AG10803 (cell line): ENCODE results near the gene OPTC.

ENCODE experiments used
- DNase-seq: peaks from one replicate; pipeline ENCODE4 v3.0.0; 2010; ENCODE audit warnings: low read depth
- H3K4me3 ChIP-seq: 2 replicates; pipeline ENCODE4 v1.5.1; 2011; ENCODE audit warnings: mild to moderate bottlenecking, low read length, control low read depth
- TF ChIP-seq, protein P1 (sequence below): conservative IDR thresholded peaks from 2 replicates; pipeline ENCODE4 v1.5.1; 2011; ENCODE audit warnings: mild to moderate bottlenecking, low read length, control low read depth, inconsistent platforms

OPTC gene

DNA sequence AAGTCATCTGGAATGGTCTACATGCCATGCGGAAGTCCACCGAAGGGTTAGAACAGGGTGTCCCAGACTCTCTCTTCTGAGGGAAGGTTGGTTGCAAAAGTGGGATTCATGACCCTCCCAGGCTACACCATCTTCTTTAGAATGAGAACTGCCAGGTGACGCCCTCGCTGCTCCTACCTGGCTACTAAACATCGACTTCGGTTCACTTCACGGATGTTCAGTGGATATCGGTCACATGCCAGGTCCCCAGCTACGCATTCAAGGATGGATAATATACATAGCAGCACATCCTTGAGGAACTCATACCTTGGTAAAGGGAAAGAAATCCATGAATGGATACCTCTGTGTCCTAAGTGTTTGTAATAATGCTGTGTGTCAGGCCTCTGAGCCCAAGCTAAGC, 3.3 kb upstream of the OPTC start:
- no peak overlapping the region for H3K4me3 ChIP-seq
- TF ChIP-seq, protein P1, sequence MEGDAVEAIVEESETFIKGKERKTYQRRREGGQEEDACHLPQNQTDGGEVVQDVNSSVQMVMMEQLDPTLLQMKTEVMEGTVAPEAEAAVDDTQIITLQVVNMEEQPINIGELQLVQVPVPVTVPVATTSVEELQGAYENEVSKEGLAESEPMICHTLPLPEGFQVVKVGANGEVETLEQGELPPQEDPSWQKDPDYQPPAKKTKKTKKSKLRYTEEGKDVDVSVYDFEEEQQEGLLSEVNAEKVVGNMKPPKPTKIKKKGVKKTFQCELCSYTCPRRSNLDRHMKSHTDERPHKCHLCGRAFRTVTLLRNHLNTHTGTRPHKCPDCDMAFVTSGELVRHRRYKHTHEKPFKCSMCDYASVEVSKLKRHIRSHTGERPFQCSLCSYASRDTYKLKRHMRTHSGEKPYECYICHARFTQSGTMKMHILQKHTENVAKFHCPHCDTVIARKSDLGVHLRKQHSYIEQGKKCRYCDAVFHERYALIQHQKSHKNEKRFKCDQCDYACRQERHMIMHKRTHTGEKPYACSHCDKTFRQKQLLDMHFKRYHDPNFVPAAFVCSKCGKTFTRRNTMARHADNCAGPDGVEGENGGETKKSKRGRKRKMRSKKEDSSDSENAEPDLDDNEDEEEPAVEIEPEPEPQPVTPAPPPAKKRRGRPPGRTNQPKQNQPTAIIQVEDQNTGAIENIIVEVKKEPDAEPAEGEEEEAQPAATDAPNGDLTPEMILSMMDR: no peak
- DNase-seq: no peak

DNA sequence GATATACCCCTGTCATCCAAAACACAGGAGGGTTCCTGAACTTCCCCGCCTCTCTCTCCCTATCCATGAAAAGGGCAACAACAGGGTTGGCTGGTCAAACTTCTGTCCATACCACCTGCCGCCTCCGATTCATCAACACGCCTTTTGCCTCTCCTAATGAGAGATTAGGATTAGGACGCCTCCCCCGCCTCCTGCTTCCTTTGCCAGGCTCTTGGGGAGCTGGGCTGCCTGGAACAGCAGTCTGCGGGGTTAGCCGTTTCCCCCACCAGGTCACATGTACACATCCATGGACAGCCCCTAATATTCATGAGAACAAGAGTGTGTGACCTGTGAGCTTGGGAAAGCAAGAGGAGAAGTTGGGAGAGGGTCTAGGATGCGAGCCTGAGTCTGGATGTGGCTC, 2.3 kb upstream of the OPTC start:
- DNase-seq: no peak
- TF ChIP-seq, protein P1: no peak
- H3K4me3 ChIP-seq: no peak overlapping the region

DNA sequence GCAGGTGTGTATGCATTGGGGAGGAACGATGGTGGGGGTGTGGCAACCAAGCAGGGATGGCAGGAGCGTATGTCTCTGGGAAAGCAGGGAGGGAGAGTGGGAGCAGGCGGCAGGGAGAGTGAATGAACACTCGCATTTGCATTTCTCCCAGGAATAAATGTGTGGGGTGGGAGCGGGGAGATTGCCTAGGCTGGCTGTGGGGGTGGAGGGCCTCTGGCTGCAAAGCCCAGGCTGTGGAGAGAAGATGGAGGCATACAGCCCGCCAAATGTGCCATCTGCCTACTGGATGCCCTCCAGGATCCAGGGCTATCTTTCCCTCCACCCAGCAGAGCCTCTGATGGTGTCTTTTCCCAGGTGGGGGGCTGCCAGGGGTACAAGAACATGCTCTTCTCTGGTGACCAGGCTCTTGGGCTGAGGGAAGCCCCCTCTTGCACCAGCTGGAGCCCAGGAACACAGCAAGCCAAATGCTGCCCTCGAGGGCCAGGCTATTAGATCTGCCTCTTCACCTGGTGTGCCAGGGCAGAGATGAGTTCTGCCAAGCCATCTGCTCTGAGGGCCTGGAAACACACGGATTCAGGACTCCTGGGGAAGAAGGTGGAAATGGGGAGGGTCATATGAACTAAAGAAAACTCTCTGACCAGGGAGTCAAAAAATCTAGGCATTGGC, 1.7 kb upstream of the OPTC start:
- no peak for DNase-seq
- no peak overlapping the region for H3K4me3 ChIP-seq

DNA sequence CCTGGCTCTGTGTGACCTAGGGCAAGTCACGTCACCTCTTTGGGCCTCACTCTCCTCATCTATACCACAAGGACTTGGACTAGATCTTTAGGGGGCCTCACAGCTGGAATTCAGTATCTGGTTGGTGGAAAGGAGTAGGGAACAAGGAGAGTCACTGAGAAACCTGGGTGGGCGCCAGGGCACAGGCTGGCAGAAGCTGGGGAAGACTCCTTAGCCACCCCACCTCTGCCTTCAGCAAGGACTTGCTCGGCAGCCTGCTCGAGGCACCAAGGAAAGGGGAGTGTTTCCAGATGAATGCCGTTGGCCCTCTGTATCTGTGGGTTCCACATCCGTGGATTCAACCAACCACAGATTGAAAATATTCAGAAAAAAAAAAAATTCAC, 1.2 kb upstream of the OPTC start:
- TF ChIP-seq, protein P1: no peak
- H3K4me3 ChIP-seq: no peak overlapping the region
- no peak for DNase-seq

More for the DNA sequence above, 1.7 kb upstream of the OPTC start:
- TF ChIP-seq, protein P1: no peak

DNA sequence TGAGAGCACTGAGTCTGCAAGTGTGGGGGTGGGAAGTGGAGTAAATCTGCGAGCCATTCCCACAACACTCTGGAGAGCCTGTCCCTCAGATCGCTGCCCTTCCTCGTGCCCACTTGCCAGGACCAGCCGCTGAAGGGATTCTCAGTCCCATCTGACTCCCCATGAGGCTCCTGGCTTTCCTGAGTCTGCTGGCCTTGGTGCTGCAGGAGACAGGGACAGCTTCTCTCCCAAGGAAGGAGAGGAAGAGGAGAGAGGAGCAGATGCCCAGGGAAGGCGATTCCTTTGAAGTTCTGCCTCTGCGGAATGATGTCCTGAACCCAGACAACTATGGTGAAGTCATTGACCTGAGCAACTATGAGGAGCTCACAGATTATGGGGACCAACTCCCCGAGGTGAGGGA, 1.9 kb downstream of the OPTC start:
- TF ChIP-seq, protein P1: no peak
- DNase-seq: no peak
- no peak overlapping the region for H3K4me3 ChIP-seq

DNA sequence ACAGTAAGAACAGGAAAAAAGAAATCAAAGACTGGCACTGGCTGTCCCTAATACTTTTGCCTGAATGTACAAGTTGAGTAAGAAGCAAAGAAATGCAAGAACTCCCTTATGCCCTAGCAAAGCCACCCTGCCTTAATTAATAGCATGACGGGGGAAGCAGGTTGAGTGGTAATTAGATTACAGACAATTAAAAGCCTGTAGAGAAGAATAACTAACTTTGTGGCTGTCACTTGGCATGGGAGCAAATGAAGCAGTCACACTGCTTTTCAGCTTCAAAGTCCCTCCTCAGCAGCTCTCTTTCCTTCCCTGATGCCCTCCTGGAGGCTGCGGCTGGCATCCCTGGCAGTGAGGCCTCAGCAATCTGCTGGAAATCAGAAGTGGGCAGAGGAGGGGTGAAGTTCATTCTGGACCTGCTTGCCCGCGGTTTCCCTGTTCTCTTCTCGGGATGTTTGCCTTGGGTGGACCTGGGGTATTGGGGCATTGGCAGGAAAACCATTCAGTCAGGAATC, 3.4 kb downstream of the OPTC start:
- H3K4me3 ChIP-seq: no peak overlapping the region
- TF ChIP-seq, protein P1: no peak
- DNase-seq: no peak

DNA sequence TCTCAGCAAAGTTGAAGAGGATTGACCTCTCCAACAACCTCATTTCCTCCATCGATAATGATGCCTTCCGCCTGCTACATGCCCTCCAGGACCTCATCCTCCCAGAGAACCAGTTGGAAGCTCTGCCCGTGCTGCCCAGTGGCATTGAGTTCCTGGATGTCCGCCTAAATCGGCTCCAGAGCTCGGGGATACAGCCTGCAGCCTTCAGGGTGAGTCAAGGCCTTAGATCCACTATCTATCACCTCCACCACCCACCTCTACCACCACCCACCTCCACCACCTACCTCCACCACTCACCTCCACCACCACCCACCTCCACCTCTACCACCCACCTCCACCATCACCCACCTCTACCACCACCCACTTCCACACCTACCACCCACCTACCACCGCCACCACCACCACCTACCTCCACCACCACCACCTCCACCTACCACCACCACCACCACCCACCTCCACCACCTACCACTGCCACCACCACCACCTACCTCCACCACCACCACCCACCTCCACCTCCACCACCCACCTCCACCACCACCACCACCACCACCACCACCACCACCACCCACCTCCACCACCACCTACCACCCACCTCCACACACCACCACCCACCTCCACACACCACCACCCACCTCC, 5.8 kb downstream of the OPTC start:
- H3K4me3 ChIP-seq: no peak overlapping the region
- DNase-seq: no peak
- TF ChIP-seq, protein P1: no peak
